ENCODE data around the gene SUN2.

The SUN2 gene

DNA sequence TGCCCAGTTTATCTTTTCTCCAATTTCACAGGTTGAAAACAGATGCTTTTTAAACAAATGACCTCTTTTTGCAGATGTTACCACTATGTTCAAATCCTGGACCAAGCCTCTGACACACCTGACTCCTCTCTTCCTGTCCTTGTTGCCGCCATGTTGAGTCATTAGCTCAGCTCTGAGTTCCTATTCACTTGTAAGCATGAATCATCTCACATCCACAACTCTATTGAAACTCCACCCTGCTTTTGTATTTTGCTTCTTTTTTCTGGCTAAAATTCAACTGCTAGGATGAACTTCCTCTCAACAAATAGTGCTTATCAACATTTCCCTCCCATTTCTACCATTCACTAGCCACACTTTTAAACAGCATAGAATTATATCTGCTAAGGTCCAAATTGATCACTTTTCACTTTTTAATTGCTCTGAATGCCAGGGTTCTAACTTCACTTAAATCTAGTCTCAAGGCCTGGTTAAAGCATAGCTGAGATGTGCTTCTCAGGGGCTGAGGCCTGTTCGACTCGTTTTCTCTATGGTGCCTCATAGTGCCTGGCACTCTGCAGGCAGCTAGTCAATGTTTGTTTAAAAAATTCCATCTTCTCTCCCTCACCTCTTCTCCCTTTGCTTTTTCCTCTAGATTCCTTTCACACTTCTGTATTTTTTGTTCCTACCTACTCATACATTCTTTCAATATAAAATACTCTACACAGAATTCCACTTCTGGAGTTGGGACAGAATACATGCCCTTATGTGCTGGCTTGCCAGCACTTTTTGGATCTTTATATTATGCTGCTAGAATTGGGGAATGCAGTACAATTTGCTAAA lies 59.0 kb downstream of the SUN2 start:
- Histone ChIP-seq H3K36me3 (ENCODE audit: insufficient read depth, low read length) (peaks cover 19% of the 10 kb centered on the region), H3K27me3 (ENCODE audit: insufficient read depth, low read length) (no peaks in the 10 kb centered on the region), H2AFZ (ENCODE audit: low read depth, low read length) (no peak overlapping the region), H3K9me3 (ENCODE audit: low read length) (no peaks in the 10 kb centered on the region), H3K4me1 (ENCODE audit: insufficient read depth, low read length) (peaks cover 45% of the 10 kb centered on the region), H3K4me3 (ENCODE audit: low read length) (no peak overlapping the region)

GRCh38 chr22:38694940-38695339 lies 60.9 kb downstream of the SUN2 start:
- no peaks in the 10 kb centered on the region for H3K27me3 ChIP-seq (ENCODE audit: insufficient read depth, low read length)
- H3K36me3 ChIP-seq (ENCODE audit: insufficient read depth, low read length), result peaks cover 23% of the 10 kb centered on the region
- H3K4me3 ChIP-seq (ENCODE audit: low read length), result no peak overlapping the region
- H3K4me1 ChIP-seq (ENCODE audit: insufficient read depth, low read length), result peaks cover 46% of the 10 kb centered on the region
- H2AFZ ChIP-seq (ENCODE audit: low read depth, low read length), result no peak overlapping the region
- no peaks in the 10 kb centered on the region for H3K9me3 ChIP-seq (ENCODE audit: low read length)

DNA sequence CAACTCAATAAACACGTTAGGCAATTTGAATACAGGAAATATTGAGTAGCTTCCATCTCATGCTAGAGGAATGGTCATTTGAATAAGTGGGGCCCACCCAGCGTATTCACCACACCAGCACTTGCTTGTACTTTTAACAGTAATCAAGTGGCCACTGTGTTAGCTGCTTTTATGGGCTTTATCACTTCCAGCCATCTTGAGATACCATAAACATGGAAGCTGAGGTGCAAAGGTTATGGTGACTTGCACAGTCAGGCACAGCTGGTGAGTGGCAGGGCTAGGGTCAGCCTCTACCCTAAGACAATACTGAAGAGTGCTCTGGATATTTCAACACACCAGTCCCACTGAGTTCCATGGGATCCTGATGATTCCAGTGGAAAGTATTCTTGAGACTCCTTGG lies 61.7 kb downstream of the SUN2 start:
- Histone ChIP-seq H2AFZ (ENCODE audit: low read depth, low read length) (no peak overlapping the region), H3K9me3 (ENCODE audit: low read length) (no peaks in the 10 kb centered on the region), H3K27me3 (ENCODE audit: insufficient read depth, low read length) (no peaks in the 10 kb centered on the region), H3K4me3 (ENCODE audit: low read length) (no peak overlapping the region), H3K4me1 (ENCODE audit: insufficient read depth, low read length) (peaks cover 37% of the 10 kb centered on the region), H3K36me3 (ENCODE audit: insufficient read depth, low read length) (peaks cover 27% of the 10 kb centered on the region)

- H3K4me3 ChIP-seq (ENCODE audit: low read length), result no peak overlapping the region
- H3K4me1 ChIP-seq (ENCODE audit: insufficient read depth, low read length), result peaks cover 12% of the 10 kb centered on the region
- H3K9me3 ChIP-seq (ENCODE audit: low read length), result no peaks in the 10 kb centered on the region
- peaks cover 55% of the 10 kb centered on the region for H3K36me3 ChIP-seq (ENCODE audit: insufficient read depth, low read length)
- no peak overlapping the region for H2AFZ ChIP-seq (ENCODE audit: low read depth, low read length)
- H3K27me3 ChIP-seq (ENCODE audit: insufficient read depth, low read length), result no peaks in the 10 kb centered on the region
These were observed 66.1 kb downstream of the SUN2 start for GRCh38 chr22:38689651-38690050.

DNA sequence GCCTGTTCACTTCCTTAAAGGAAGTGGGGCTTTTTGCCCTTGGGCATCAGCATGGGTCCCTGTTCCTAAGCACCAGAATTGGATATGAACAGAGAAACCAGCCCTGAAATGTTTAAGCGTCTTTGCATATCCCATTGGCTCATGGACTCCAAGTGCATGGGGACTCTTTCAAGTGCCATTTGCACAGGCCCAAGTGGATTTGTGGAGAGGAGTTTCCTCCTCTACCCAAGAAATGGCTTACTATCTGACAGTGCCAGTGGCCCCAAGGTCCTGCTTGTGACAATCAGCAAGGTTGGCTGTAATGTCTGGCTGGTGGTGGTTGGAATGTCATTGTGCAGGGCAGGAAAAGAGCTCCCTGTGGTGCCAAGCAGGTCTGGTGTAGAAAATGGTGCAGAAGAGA lies 70.0 kb downstream of the SUN2 start:
- no peak overlapping the region for H2AFZ ChIP-seq (ENCODE audit: low read depth, low read length)
- H3K36me3 ChIP-seq (ENCODE audit: insufficient read depth, low read length), result peaks cover 62% of the 10 kb centered on the region
- H3K4me1 ChIP-seq (ENCODE audit: insufficient read depth, low read length), result peaks cover 10% of the 10 kb centered on the region
- no peaks in the 10 kb centered on the region for H3K27me3 ChIP-seq (ENCODE audit: insufficient read depth, low read length)
- no peak overlapping the region for H3K4me3 ChIP-seq (ENCODE audit: low read length)
- H3K9me3 ChIP-seq (ENCODE audit: low read length), result peaks cover 5% of the 10 kb centered on the region

DNA sequence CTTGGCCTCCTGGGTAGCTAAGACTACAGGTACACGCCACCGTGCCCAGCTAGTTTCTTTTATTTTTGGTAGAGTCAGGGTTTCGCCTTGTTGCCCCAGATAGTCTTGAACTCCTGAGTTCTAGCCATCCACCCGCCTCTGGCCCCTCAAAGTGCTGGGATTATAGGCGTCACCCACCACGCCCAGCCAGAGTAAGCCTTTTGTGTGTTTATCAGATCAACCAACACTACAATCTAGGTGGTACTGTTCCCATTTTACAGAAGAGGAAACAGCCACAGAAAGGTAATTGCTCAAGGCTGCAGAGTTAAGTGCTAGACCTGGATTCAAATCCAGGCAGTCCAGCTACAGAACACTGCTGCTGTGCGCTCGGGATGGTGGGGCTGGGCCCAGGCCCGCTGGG lies 70.9 kb downstream of the SUN2 start:
- Histone ChIP-seq H3K36me3 (ENCODE audit: insufficient read depth, low read length) (peaks cover 59% of the 10 kb centered on the region), H2AFZ (ENCODE audit: low read depth, low read length) (no peak overlapping the region), H3K9me3 (ENCODE audit: low read length) (peaks cover 5% of the 10 kb centered on the region), H3K4me1 (ENCODE audit: insufficient read depth, low read length) (peaks cover 10% of the 10 kb centered on the region), H3K27me3 (ENCODE audit: insufficient read depth, low read length) (no peaks in the 10 kb centered on the region), H3K4me3 (ENCODE audit: low read length) (no peak overlapping the region)
